ENCODE measurements around the gene VN1R5.

DNA sequence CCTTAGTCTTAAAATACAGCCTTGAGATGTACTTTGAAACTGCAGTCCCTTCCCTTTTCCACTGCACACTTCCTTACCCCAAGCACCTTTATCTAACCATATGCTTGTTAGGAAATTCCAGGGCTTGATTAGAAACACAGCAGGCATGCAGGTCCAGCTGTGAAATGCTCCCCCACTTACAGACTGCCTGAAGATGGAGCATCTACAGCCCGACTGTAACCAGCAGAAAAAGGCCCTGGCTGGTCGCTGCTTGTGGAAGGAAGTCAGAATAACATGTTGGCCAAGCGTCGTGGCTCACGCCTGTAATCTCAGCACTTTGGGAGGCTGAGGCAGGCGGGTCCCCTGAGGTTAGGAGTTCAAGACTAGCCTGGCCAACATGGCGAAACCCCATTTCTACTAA is 37.2 kb downstream of the VN1R5 start:
- TF ChIP-seq TAF15 (IDR thresholded peaks at IDR 0.05; ENCODE audit: low read depth, low read length, poor library complexity, severe bottlenecking) (no peak), CTCF (CRISPR knock-in tag; IDR thresholded peaks at IDR 0.05) (no peak), SP1 (IDR thresholded peaks at IDR 0.05) (no peak), SP1 (CRISPR knock-in tag; IDR thresholded peaks at IDR 0.05) (no peak)
